Loucy (cell line): ENCODE data around the gene DLGAP3.

Experiments
- H2AFZ ChIP-seq: fragments of 200-600 bp; sonication (generic); 2 replicates; pipeline ENCODE4 v1.6.0; 2016; ENCODE audit warnings: antibody characterized with exemption, mild to moderate bottlenecking, low read length, moderate library complexity
- H3F3A ChIP-seq: fragments of 200-600 bp; 2 replicates; pipeline ENCODE4 v1.6.0; 2016; ENCODE audit warnings: antibody characterized with exemption, low read depth, mild to moderate bottlenecking
- H3K27me3 ChIP-seq: fragments of 200-600 bp; sonication (generic); 2 replicates; pipeline ENCODE4 v1.6.1; 2014; ENCODE audit warnings: low read length, mild to moderate bottlenecking; ENCODE audit not compliant: insufficient read depth, poor library complexity, severe bottlenecking
- H3K36me3 ChIP-seq: fragments of 200-600 bp; sonication (generic); 2 replicates; pipeline ENCODE4 v1.6.1; 2016; ENCODE audit warnings: low read length; ENCODE audit not compliant: insufficient read depth
- H3K4me1 ChIP-seq: fragments of 200-600 bp; sonication (generic); 2 replicates; pipeline ENCODE4 v1.5.1; 2014; ENCODE audit warnings: low read length, mild to moderate bottlenecking; ENCODE audit not compliant: insufficient read depth, poor library complexity, severe bottlenecking
- H3K4me2 ChIP-seq: fragments of 200-600 bp; sonication (generic); 2 replicates; pipeline ENCODE4 v1.6.0; 2014; ENCODE audit warnings: antibody characterized with exemption, low read length, low read depth, mild to moderate bottlenecking; ENCODE audit not compliant: poor library complexity, severe bottlenecking
- H3K4me3 ChIP-seq: fragments of 200-600 bp; sonication (generic); 2 replicates; pipeline ENCODE4 v1.5.1; 2014; ENCODE audit warnings: low read length, mild to moderate bottlenecking, mixed read lengths; ENCODE audit not compliant: poor library complexity, severe bottlenecking
- H3K79me2 ChIP-seq: fragments of 200-600 bp; sonication (generic); 2 replicates; pipeline ENCODE4 v1.6.1; 2014; ENCODE audit warnings: low read length; ENCODE audit not compliant: insufficient read depth
- H3K9ac ChIP-seq: fragments of 200-600 bp; sonication (generic); 2 replicates; pipeline ENCODE4 v1.6.0; 2014; ENCODE audit warnings: mild to moderate bottlenecking, low read depth, low read length, moderate library complexity; ENCODE audit not compliant: poor library complexity, severe bottlenecking
- H3K9me2 ChIP-seq: fragments of 200-600 bp; sonication (generic); replicated peaks from 2 replicates; pipeline ENCODE4 v1.6.1; 2016; ENCODE audit warnings: low read depth, low read length, mixed read lengths
- H3K9me3 ChIP-seq: fragments of 200-600 bp; sonication (generic); 2 replicates; pipeline ENCODE4 v1.6.1; 2014; ENCODE audit warnings: mild to moderate bottlenecking, antibody characterized with exemption, low read length, low read depth; ENCODE audit not compliant: insufficient read depth
- H4K20me1 ChIP-seq: fragments of 200-600 bp; sonication (generic); 2 replicates; pipeline ENCODE4 v1.6.0; 2014; ENCODE audit warnings: antibody characterized with exemption, low read length, mild to moderate bottlenecking; ENCODE audit not compliant: insufficient read depth, poor library complexity, severe bottlenecking
- CTCF ChIP-seq: fragments of 200-600 bp; sonication (generic); conservative IDR thresholded peaks from 2 replicates; pipeline ENCODE4 v1.5.1; 2014; ENCODE audit warnings: mild to moderate bottlenecking, antibody characterized with exemption, low read length
- EZH2phosphoT487 ChIP-seq: fragments of 200-600 bp; IDR thresholded peaks from 2 replicates; pipeline ENCODE4 v1.6.1; 2018; ENCODE audit warnings: antibody characterized with exemption, mild to moderate bottlenecking, moderate library complexity, borderline replicate concordance

Gene DLGAP3

GRCh38 chr1:34925730-34926129 is 3.7 kb downstream of the DLGAP3 start:
- Histone ChIP-seq H3K4me3 (no peak overlapping the region), H3K36me3 (no peaks in the 10 kb centered on the region), H3K79me2 (no peaks in the 10 kb centered on the region), H2AFZ (no peak overlapping the region), H3K9me3 (no peaks in the 10 kb centered on the region), H3K27me3 (no peaks in the 10 kb centered on the region), H3K4me2 (no peak overlapping the region), H3F3A (no peaks in the 10 kb centered on the region), H3K9me2 (no peaks in the 10 kb centered on the region), H4K20me1 (no peaks in the 10 kb centered on the region), H3K9ac (no peak overlapping the region), H3K4me1 (no peaks in the 10 kb centered on the region)
- TF ChIP-seq CTCF, result no peak
- TF ChIP-seq EZH2phosphoT487, result no peak

- Histone ChIP-seq H3K9ac (no peak overlapping the region), H3K4me3 (no peak overlapping the region), H3K9me3 (no peaks in the 10 kb centered on the region), H3K9me2 (no peaks in the 10 kb centered on the region), H3F3A (no peaks in the 10 kb centered on the region), H3K4me1 (no peaks in the 10 kb centered on the region), H3K36me3 (no peaks in the 10 kb centered on the region), H3K79me2 (no peaks in the 10 kb centered on the region), H3K27me3 (no peaks in the 10 kb centered on the region), H2AFZ (no peak overlapping the region), H3K4me2 (no peak overlapping the region), H4K20me1 (no peaks in the 10 kb centered on the region)
- TF ChIP-seq EZH2phosphoT487 (no peak), CTCF (no peak)
Observed at GRCh38 chr1:34924759-34925555, 4.5 kb downstream of the DLGAP3 start.

- no peak overlapping the region for H3K4me3 ChIP-seq
- H2AFZ ChIP-seq, result no peak overlapping the region
- H3K27me3 ChIP-seq, result no peaks in the 10 kb centered on the region
- H3K9me3 ChIP-seq, result no peaks in the 10 kb centered on the region
- H3K9ac ChIP-seq, result no peak overlapping the region
- TF ChIP-seq CTCF, result no peak
- TF ChIP-seq EZH2phosphoT487, result no peak
- H3K36me3 ChIP-seq, result no peaks in the 10 kb centered on the region
- no peaks in the 10 kb centered on the region for H3K4me1 ChIP-seq
- H3K9me2 ChIP-seq, result no peaks in the 10 kb centered on the region
- no peaks in the 10 kb centered on the region for H4K20me1 ChIP-seq
- no peaks in the 10 kb centered on the region for H3K79me2 ChIP-seq
- H3F3A ChIP-seq, result no peaks in the 10 kb centered on the region
- H3K4me2 ChIP-seq, result no peak overlapping the region
Observed at GRCh38 chr1:34923490-34923889, 6.0 kb downstream of the DLGAP3 start.
